LNCaP clone FGC (cell line): Measurements from ENCODE around the gene PJA2.

Experiments
- DNase-seq: peaks from one replicate; pipeline ENCODE4 v3.0.0-alpha.2; 2011; ENCODE audit warnings: low read depth
- H3K4me3 ChIP-seq: 2 replicates; pipeline ENCODE4 v1.5.1; 2011; ENCODE audit warnings: mild to moderate bottlenecking, low read depth, low read length, control low read depth
- TF ChIP-seq, protein P1 (sequence below): IDR thresholded peaks from 2 replicates; pipeline ENCODE4 v1.5.1; 2012; ENCODE audit warnings: mild to moderate bottlenecking; ENCODE audit not compliant: control insufficient read depth, insufficient read depth; ENCODE audit errors: extremely low read depth

PJA2 gene

DNA sequence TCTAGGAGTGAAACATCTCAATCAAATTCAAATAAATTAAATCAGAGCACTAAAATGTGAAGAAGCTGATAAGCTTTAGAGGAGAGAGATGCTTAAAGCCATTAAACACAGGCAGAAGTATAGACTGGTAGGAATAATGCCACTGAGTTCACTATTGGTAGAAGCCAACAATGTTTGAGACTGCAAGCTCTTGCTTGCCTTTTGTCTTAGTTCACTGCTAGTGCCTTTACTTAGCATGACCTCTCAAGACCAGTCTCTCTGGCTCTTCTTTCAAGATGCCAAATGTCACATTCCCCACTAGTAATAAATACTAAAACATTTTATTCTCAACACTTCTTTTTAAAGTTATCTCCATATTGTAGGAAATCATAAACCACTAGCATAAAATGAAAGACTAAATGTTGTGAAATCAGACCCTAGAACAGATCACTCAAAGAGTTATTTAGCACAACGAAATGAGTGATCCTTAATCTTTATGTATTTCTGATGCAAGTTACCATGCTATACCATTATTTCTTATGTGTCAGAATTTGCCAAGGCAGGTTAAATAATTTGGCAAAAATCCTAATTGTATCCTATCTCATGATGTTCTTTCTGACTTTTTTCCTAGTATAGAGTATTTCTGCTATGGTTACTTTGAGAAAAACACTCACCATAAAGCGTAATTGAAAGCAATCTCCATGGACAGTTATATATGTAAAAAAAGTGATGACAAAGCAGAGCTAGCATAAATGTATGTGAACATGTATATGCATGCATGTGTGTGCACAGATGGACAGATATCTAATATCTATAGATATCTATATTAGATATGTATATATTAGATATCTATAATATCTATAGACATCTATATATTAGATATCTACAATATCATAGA lies 57.5 kb downstream of the PJA2 start:
- no peak for DNase-seq
- no peak overlapping the region for H3K4me3 ChIP-seq
- TF ChIP-seq, protein P1, sequence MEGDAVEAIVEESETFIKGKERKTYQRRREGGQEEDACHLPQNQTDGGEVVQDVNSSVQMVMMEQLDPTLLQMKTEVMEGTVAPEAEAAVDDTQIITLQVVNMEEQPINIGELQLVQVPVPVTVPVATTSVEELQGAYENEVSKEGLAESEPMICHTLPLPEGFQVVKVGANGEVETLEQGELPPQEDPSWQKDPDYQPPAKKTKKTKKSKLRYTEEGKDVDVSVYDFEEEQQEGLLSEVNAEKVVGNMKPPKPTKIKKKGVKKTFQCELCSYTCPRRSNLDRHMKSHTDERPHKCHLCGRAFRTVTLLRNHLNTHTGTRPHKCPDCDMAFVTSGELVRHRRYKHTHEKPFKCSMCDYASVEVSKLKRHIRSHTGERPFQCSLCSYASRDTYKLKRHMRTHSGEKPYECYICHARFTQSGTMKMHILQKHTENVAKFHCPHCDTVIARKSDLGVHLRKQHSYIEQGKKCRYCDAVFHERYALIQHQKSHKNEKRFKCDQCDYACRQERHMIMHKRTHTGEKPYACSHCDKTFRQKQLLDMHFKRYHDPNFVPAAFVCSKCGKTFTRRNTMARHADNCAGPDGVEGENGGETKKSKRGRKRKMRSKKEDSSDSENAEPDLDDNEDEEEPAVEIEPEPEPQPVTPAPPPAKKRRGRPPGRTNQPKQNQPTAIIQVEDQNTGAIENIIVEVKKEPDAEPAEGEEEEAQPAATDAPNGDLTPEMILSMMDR, result no peak

DNA sequence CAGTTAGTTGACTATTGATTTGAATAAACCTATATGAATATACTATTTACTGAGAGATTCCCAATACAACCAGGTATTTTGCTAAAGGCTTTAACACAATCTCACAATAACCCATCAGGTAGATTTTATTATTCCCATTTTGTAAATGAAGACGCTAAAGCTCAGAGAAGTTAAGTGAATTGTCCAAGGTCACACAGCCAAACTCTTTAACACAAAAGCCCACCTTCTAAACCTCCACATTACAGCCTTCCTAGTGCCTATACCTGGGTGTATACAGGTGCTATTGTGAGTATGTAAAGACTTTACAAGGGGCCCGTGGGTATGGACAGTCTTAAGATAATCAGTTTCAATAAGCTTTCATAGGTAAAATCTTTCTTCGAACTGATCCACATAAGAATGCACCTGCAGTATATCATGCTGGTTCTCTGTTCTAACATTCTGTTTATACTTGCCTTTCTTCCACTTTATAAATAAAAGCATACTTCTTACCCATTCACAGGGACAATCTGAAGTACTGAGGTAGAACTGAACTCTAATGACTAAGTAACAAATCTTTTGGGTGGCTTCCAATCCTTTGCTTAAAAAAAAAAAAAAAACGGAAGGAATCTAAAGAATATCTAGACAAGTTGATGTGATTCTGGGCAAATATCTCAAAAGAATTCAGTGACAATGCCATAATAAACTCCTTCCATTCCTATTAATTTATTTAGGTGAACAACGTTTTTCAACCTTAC lies 59.1 kb downstream of the PJA2 start:
- TF ChIP-seq, protein P1, result no peak
- no peak for DNase-seq
- no peak overlapping the region for H3K4me3 ChIP-seq

DNA sequence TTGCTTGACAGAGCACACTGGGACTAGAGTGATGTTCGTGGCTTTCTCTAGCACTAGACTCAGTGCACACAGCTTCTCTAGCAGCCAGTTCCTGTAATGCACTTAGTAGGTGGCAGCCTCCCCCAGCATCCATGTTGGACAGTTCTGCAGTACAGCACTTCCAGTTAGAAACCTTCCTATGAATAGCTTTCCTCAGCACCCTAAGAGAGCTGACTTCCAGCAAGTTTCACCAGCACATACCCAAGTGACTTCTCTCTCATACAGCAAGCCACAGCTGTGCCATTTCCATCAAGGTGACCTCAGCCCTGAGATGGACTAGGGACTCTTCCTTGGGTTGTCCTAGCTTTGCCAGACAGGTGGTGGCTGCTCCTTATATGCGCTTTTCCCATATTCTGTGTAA lies 60.4 kb downstream of the PJA2 start:
- TF ChIP-seq, protein P1, result no peak
- no peak overlapping the region for H3K4me3 ChIP-seq
- DNase-seq, result no peak

DNA sequence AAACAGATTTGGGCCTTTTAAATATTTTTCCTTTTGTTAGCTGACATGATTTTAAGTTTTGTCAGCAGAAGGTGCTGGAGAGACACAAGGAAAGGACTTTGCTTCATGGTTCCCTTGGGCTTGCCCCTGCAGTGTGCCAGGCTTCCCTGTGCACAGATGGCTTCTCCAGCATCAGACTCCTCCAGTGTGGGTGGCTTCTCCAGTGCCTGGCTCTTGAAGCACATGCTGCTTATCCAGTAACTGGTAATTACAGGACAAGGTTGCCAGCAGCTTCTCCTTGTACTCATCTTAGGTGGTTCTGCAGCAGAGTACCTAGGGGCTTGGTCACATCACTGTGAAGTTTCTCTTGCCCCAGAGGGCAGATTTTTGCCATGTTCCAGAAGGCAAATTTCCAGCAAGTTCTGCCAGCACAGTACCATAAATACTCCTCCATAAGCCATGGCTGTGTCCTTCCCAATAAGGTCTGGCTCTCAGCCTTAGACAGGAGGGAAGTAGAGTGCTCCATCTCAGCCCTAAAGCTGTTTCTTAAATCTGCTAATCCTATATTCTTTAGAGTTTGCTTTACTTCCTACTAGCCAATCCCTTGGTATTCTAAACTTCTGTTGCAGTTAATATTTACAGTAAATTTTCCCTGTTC lies 62.4 kb downstream of the PJA2 start:
- TF ChIP-seq, protein P1, result peak; percentile 27; the same call in 1 of the 2 replicates
- H3K4me3 ChIP-seq, result no peak overlapping the region
- no peak for DNase-seq

DNA sequence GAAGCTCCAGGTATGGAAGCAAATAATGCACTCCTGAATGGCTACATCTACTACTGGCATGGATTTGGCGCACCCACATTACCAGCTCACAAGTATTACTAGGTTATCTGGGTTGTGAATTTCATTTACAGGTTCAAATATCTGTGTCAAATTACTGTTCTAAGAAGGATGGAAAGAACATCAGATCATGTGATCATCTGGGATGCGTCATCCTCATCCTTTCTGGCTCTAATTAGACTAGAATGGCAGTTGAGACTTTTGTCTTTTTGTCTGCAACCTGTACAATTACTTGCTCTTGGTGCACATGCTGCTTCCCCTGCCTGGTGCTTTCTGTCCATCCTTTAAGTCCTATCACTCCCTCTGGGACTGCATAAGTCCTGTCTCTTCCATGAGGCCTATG lies 64.1 kb downstream of the PJA2 start:
- DNase-seq, result no peak
- TF ChIP-seq, protein P1, result no peak
- no peak overlapping the region for H3K4me3 ChIP-seq

DNA sequence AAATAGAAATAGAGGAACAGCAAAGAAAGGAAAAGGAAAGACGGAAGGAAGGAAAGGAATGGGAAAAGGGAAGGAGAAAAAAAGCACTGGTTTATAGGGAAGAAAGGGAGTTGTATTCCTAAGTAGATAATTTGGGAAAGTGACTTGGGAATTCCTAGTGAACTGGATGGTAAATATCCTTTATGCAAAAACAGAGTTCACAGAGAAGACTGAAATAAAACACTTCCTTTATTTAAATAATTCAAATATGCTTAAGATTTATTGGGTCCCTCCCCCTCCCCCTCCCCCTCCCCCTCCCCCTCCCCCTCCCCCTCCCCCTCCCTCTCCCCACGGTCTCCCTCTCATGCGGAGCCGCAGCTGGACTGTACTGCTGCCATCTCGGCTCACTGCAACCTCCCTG lies 69.4 kb downstream of the PJA2 start:
- TF ChIP-seq, protein P1, result no peak
- no peak overlapping the region for H3K4me3 ChIP-seq
- no peak for DNase-seq
